ENCODE results near the gene DIABLO. TPM values are rescaled to one million over a fixed set of nuclear protein-coding genes. Genes with fewer than 3 reads are reported as not detected.
"Not testable (repeated sequence)": the region's sequence is repeated elsewhere in the genome, so short reads cannot be mapped to it uniquely, and the experiment has no call there.

Gene DIABLO
- polyA plus RNA-seq, 1 donor = 38.4 TPM

DNA sequence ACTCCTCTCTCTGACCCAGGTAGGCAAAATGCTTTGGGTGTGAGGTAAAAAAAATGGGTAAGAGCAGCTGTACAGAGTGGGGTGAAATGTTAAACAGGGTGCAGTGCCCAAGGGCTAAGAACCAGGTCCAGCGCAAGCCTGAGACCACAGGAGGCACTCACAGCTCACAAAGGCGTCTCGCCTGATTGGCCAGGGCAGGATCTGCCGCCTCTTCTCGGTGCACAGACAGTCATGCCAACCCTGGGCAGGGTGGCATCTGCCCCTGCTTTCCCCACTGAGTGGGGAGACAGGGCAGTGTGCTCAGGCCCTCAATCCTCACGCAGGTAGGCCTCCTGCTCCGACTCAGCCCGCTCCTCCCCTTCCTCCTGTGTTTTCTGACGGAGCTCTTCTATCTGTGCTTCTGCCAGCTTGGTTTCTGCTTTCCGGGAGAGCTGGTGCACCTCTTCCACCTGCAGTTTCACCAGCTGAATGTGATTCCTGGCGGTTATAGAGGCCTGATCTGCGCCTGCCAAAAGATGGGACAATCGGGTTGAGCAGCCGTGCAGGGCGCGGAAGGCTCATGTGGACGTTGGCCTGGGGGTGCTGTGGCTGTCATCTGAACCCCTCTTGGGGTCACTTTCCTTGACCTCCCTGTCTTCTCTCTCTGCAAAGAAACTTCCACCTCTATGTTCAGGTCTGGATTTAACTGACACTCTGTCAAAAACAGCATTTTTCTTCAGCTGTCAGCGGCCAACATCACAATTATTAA is 17.6 kb downstream of the DIABLO start:
- no peak for DNase-seq (ENCODE audit: low read depth)

DNA sequence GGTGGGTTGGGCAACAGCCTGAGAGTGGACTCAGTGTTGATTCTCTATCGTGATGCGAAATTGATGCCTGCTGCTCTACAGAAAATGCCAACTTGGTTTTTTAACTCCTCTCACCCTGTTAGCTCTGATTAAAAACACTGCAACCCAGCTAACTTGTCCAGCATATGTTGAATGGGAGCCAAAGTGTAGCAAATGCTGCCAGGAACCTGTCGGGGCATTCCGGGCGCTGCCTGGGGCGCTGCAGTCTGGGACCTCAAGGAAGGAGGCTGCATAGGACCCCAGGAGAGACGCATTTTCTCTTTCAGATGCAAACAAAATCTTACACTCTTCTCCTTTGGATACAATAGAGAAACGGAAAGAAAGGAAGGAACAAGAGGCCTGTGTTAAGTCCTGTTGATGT is 18.5 kb downstream of the DIABLO start:
- DNase-seq (ENCODE audit: low read depth) = no peak

DNA sequence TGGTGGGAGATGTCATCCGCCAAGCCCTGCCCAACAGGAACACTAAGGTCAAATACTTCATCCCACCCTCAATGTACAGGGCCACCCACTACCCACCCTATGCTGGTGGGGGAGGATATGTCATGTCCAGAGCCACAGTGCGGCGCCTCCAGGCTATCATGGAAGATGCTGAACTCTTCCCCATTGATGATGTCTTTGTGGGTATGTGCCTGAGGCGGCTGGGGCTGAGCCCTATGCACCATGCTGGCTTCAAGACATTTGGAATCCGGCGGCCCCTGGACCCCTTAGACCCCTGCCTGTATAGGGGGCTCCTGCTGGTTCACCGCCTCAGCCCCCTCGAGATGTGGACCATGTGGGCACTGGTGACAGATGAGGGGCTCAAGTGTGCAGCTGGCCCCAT is 18.9 kb downstream of the DIABLO start:
- DNase-seq (ENCODE audit: low read depth) = no peak

DNA sequence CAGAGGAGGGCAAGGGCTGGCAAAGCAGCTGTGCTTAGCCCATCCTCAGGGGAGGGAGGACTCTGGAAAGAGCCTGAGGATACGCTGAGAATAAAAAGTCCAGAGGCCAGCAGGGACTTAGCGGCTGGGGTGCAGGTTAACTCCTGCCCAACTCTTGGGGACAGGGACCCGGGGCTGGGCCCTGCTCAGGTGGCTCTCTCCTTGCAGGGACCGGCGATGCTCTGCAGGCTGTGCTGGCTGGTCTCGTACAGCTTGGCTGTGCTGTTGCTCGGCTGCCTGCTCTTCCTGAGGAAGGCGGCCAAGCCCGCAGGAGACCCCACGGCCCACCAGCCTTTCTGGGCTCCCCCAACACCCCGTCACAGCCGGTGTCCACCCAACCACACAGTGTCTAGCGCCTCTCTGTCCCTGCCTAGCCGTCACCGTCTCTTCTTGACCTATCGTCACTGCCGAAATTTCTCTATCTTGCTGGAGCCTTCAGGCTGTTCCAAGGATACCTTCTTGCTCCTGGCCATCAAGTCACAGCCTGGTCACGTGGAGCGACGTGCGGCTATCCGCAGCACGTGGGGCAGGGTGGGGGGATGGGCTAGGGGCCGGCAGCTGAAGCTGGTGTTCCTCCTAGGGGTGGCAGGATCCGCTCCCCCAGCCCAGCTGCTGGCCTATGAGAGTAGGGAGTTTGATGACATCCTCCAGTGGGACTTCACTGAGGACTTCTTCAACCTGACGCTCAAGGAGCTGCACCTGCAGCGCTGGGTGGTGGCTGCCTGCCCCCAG is 19.6 kb downstream of the DIABLO start:
- no peak for DNase-seq (ENCODE audit: low read depth)

DNA sequence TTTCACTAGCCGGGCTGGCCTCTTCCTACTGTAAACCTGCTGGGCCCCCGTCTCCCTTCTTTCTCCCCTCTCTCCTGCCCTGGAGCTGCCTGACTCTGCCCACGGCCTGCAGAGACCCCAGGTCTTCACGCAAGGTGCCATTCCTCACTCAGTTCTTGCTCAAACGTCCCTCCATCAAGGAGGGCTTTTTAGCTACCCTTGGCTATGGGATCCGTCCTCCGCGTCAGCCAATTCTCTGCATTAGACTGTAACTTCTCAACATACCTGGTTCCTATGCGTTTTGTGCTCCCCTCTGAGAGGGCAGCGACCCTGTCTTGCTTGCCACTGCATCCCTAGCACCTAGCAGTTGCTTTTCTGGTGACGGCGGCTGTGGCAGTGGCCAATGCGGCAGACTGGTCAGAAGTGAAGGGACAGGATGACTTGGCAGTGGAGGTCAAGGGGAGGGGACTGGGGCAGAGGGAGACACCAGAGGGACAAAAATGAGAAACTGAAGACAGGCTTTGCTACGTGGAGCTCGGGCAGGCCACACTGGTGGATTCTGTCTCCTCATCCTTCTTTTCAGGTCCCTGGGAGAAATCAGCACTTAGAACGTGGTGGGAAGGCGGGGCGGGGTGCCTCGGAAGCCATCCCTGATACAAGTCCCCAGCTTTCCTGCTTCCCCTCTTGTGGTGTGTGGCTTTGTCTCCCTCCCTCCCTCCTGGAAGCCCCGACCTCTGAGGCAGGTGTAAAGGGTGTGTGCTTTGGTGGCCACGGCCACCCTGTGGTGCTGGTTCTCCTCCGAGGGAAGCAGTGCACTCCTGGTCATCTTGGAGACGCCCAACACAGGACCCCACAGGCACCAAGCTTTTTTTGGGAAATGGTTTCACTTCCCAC is 20.6 kb downstream of the DIABLO start:
- no peak for DNase-seq (ENCODE audit: low read depth)

DNA sequence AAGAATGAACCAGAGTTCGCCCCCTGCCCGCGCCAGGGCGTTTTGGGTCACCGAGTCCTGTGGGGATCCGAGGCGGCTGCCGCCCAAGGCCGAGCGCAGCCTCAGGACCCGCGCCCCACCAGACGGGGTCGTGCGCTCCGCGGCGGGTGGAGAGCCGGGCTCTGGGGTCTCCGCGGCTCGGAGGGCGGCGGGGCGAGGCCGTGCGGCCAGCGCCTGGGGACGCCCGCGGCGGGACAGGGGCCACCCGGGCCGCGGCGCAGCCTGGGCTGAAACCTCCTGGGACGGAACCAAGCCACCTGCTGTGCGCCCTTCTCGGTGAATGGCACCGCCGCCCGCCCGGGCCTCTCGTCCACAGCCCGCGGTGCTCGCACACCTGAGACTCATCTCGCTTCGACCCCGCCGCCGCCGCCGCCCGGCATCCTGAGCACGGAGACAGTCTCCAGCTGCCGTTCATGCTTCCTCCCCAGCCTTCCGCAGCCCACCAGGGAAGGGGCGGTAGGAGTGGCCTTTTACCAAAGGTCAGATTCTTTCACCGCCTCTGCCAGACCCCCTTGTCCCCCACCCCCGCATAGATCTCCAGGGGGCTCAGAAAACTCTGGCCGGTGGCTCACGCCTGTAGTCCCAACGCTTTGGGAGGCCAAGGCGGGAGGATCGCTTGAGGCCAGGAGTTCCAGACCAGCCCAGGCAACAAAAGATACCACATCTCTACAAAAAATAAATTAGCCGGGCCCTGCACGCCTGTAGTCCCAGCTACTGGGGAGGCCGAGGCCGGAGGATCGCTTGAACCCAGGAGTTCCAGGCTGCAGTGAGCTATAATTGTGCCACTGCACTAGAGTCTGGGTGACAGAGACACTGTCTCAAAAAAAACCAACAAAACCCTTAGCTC is 21.4 kb downstream of the DIABLO start:
- no peak for DNase-seq (ENCODE audit: low read depth)

DNA sequence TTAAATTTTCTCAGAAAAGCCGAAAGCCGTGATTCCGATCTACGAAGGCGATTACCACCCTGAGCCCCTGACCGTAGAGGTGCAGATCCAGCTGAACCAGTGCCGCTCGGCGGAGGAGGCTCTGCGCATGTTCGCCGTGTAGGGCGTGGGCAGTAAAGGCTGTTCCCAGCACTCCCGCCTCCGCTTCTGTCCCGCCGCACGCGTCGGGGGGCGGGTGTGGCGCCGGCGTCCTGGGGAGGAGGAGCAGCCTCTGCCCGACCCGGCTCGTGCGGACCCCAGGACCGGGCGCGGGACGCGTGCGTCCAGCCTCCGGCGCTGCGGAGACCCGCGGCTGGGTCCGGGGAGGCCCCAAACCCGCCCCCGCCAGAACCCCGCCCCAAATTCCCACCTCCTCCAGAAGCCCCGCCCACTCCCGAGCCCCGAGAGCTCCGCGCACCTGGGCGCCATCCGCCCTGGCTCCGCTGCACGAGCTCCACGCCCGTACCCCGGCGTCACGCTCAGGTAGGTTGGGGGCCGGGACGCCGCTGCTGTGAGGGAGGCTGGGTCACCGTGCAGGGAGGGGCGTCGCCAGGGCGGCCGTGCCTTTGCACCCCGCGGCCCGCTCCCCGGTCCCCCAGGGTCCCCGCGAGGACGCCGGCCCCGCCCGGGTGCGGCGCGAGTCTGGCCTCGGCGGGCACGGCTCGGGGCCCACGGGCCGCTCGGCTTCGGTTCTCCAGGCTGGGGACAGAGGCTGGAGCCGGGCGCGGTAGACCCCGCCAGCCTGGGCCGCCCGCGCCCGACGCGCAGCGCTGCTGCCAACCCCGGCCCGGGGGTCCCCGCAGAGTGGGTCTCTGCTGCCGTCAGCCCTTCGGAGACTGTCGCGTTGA is 22.3 kb downstream of the DIABLO start, which contains the start of gene B3GNT4:
Gene B3GNT4 (plus strand): TSS at position 409 of the 866 bp plus-strand sequence. CDS start 910 bp downstream, outside the sequence.
- no peak for DNase-seq (ENCODE audit: low read depth)

DNA sequence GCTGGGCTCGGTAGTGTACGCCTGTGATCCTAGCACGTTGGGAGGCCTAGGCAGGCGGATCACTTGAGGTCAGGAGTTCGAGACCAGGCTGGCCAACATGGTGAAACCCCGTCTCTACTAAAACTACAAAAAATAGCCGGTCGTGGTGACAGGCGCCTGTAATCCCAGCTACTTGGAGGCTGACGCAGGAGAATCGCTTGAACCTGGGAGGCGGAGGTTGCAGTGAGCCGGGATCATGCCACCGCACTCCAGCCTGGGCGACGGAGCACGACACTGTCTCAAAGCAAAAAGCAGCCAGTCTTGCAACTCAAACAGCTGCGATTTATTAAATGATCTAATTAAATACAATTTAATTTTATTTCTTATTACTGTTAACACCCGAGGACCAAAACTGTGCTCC is 23.0 kb downstream of the DIABLO start:
- not testable (repeated sequence) for DNase-seq (ENCODE audit: low read depth)

DNA sequence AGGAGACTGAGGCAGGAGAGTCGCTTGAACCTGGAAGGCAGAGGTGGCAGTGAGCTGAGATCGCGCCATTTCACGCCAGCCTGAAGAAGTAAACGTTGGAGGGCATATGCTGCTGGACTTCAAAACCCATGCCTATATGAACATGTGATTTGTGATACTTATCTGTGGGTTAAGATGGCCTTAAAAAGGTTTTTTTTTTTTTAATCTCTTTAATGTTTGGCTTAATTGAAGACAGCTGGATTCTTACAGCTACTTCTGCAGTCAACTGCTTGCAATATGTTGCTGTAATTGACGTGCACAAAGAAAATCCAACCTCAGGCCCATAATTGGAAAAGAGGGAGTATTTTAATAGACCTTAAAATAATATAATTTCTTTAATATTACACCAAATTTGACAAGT is 23.8 kb downstream of the DIABLO start:
- DNase-seq (ENCODE audit: low read depth) = no peak

DNA sequence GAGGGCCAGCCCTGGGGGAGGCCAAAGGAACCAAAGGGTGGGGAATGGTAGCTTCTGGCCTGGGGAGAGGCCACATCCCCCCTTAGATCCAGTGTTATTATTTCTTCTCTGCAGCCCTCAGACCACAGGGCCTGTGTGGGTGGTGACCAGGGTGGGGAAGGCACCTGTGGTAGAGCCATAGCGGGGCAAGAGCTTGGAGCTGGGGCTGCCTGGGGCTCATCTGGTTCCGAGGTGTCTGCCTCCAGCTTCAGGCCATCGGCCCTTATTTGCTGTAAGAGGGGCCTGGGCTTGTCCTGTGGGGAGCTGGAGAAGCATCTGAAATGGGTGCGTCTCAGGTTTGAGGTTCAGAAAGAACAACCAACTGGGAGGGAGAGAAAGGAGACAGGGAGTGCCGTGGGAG is 24.5 kb downstream of the DIABLO start:
- DNase-seq (ENCODE audit: low read depth) = no peak

DNA sequence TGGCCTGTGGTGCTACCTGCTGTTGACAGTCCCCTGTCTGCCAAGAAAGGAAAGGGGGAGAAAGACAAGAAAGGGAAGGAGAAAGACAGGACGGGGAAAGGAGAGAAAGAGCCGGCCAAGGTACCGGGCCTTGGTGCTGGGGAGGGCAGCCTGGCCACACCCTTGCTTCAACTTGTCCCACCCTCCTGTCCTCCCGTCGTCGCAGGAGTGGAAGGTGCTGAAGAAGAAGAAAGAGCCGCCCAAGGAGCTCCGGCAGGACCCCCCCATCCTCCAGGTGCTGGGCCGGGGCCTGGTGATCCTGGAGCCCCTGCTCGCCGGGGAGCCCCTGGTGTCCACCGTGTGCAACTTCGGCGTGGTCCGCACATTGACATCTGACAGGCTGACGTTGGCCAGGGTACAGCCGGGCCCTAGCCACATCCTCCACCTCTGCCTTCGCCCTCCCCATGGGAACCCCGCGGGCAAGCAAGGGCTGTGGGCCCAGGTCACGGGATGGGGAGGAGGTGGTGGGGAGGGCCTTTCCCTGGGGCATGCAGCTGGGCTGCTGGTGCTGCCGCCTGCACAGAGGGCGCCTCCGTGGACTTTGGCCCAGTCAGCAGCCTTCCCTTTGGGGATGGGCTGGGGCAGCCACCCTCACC is 25.2 kb downstream of the DIABLO start:
- DNase-seq (ENCODE audit: low read depth) = no peak

DNA sequence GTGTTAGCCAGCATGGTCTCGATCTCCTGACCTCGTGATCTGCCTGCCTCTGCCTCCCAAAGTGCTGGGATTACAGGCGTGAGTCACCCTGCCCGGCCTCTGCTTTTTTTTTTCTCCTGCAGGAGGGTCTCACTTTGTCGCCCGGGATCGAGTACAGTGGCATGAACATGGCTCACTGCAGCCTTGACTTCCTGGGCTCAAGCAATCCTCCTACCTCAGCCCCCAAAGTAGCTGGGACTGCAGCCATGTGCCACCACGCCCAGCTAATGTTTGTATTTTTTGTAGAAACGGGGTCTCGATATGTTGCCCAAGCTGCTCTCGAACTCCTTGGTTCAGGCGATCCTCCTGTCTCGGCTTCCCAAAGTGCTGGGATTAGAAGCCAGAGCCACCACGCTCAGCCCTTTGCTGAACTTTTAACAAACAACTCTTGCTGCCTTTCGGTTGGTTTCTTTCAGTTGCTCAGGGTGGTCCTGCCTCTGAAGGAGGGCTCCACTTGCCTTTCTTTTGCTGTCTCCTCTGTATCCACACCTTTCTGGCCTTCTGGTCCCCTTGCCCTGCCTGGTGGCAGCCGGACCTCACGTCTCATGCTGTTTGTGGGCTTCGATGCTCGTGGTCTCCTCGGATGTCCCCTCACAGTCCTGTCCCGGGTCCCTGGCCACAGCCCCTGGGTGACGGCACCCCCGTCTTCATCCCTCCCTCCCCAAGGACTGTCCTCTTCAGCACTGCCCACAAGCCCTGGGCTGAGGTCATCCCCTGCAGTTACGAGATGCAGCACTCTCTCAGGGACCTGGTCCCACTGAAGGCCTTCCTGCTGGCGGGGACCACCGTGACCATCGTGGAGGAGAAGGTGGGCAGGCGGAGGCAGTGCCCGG is 26.1 kb downstream of the DIABLO start:
- no peak for DNase-seq (ENCODE audit: low read depth)

DNA sequence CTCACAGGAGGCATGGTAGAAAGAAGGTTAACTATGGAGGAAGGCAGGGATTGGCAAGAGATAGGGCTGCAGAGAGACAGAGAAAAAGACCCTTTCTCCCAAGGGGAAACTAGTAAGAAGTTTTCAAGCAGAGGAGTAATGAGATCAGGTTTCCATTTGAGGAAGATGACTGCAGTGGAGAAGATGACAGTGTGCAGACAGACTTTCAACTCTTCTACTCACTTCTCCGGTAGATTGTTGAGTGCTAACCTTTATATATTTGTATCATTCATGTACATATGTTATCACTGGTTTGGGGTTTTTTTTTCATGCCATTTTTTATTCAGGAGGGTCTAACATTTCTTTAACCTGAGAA is 28.3 kb downstream of the DIABLO start:
- DNase-seq (ENCODE audit: low read depth) = no peak

DNA sequence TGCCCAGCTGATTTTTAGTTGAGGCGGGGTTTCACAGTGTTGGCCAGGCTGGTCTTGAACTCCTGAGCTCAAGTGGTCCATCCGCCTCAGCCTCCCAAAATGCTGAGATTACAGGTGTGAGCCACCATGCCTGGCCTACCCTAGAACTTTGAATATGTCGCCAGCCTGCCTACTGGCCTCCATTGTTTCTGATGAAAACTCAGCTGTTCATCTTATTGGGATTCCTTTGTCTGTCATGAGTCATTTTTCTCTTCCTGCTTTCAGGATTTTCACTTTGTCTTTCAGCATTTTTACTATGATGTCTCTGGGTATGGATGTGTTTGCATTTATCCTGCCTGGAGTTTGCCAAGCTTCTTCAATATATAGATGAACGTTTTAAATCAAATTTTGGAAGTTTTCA is 30.4 kb downstream of the DIABLO start:
- DNase-seq (ENCODE audit: low read depth) = no peak

DNA sequence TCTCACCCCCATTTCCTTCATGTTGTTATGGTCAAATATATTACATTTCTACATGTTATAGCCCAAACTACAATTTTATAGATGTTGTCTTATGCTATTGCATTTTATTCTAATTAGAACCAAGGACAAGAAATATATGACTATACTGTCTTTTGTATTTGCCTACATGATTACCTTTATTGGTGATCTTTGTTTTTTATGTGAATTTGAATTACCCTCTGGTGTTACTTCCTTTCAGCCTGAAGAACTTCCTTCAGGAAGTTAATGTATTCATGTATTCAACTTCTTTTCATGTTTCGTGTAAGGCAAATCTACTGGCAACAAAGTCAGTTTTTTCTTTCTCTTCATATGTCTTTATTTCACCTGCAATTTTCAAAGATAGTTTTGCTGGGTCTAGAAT is 31.0 kb downstream of the DIABLO start:
- no peak for DNase-seq (ENCODE audit: low read depth)

DNA sequence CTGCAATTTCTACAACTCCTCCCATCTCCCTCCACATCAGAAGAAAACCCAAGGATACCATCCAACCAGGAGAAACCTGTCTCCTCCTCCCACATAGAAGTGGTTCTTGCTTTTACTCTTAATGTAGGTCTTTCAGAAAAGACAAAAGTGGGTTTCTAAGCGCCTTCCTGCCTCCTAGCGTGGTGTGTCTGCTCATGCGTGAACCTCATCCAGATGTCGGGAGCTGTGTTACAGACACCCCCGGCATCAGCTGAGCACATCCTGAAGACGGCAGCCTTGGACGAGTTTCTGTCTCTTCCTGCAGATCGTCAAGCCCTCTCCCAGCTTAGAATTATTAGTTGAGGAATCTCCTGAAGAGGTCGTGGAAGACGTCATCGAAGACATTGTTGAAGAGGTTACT is 33.4 kb downstream of the DIABLO start:
- no peak for DNase-seq (ENCODE audit: low read depth)

DNA sequence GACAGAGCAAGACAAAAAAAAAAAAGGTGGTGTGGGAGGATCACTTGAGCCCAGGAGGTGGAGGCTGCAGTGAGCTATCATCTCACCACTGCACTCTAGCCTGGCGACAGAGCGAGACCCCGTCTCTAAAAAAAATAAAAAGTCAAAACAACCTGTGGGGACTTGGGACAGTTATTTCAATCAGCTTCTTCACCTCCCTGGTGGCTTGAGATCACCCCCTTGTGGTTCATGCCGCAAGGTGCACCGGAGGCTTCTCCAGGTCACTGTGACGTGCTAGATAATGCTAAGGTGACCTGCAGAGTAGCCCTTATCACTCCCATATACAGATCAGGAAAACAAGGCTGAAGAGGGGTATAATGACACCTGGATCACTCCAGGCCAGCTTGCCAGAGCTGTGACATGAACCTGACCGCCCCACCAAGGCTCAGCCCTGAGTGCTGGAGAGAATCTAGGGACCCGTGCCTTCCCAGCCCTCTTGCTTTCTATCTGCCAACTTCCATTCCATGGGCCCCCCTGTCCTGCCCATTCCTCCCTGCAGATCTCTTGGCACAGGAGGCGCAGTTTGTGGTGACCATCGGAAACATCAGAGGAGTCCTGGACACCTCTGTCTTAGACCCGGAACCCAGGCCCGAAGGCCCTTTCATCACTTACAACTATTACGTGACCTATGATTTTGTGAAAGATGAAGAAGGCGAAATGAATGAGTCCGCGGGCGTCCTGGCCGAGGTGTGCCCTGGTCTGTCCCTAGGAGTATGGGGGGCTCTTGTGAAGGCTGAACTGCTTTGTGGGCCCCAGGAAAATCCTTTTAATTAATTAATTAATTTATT is 34.8 kb downstream of the DIABLO start:
- DNase-seq (ENCODE audit: low read depth) = no peak

All from forelimb muscle (tissue), 1 donor.